Heart right ventricle (tissue), 16 donors: Measurements from ENCODE around the gene TMEM158. TPM values are rescaled to one million over a fixed set of nuclear protein-coding genes. Genes with fewer than 3 reads are reported as not detected.

ENCODE experiments used
- ATAC-seq, 8 donors: fragments of 200-7000 bp; cut with Tn5 transposase; one replicate each; pipeline ENCODE4 v1.9.1; 2020; ENCODE audit warnings: mild to moderate bottlenecking in 8 of 8, moderate library complexity in 8 of 8, moderate number of reproducible peaks in 1 of 8
- DNase-seq, 2 donors: peaks; one replicate each; pipeline ENCODE4 v3.0.0-alpha.2; 2020
- H3K27ac ChIP-seq, 10 donors: fragments of 200-600 bp; sonication (generic) in 2 of 10; one replicate each; pipeline versions ENCODE4 v1.5.0 to v1.8.0; 2020 to 2022; ENCODE audit warnings: mild to moderate bottlenecking in 3 of 10
- H3K27me3 ChIP-seq, 7 donors: fragments of 200-600 bp; one replicate each; pipeline ENCODE4 v1.8.0; 2021 to 2022; ENCODE audit warnings: mild to moderate bottlenecking in 2 of 7
- H3K36me3 ChIP-seq, 9 donors: fragments of 200-600 bp; sonication (generic) in 1 of 9; one replicate each; pipeline versions ENCODE4 v1.5.0 to v1.8.0; 2020 to 2022; ENCODE audit warnings: mild to moderate bottlenecking in 2 of 9
- H3K4me1 ChIP-seq, 9 donors: fragments of 200-600 bp; sonication (generic) in 1 of 9; one replicate each; pipeline versions ENCODE4 v1.5.0 to v1.8.0; 2020 to 2022; ENCODE audit warnings: mild to moderate bottlenecking in 4 of 9
- H3K4me3 ChIP-seq, 10 donors: fragments of 200-600 bp; sonication (generic) in 2 of 10; one replicate each; pipeline versions ENCODE4 v1.5.0 to v1.8.0; 2020 to 2022; ENCODE audit warnings: mild to moderate bottlenecking in 7 of 10, moderate library complexity in 2 of 10
- H3K9me3 ChIP-seq, 11 donors: fragments of 200-600 bp in 10 of 11; sonication (generic) in 2 of 11; one replicate each; pipeline versions ENCODE4 v1.5.0 to v1.8.0; 2013 to 2022; ENCODE audit warnings: mild to moderate bottlenecking in 2 of 11, control low read depth in 1 of 11, moderate library complexity in 1 of 11
- CTCF ChIP-seq, 9 donors: fragments of 200-600 bp; sonication (generic) in 2 of 9; IDR thresholded peaks; one replicate each; pipeline versions ENCODE4 v1.5.0 to v1.8.0; 2021 to 2022; ENCODE audit warnings: antibody characterized with exemption in 9 of 9, mild to moderate bottlenecking in 5 of 9, moderate library complexity in 1 of 9
- WGBS, 2 donors: extraction: QIAGEN DNeasy Blood & Tissue Kit; methylation state at CpG; one replicate each; pipeline ENCODE4 v1.1.7; 2013; ENCODE audit warnings: inconsistent platforms in 1 of 2; 5-methylcytosine and 5-hydroxymethylcytosine counted together
- intact Hi-C, 10 donors: fragments of 100-400 bp; cut with DNase I; formaldehyde crosslinking; loops; one replicate each; pipeline versions ENCODE4 v1.11.1 to v1.14.2; 2022
- polyA plus RNA-seq, 2 donors: library from polyadenylated mRNA; stranded (reverse); fragments of 200-250 nt; gene quantifications; one replicate each; pipeline ENCODE4 v1.2.3, GENCODE V29; 2013
- total RNA-seq, 10 donors: library from RNA; stranded (reverse); fragmentation: NEBNext Ultra II Directional in 3 of 10; extraction: Animal tissue kit (Norgen Biotek cat#: 25700) in 3 of 10; gene quantifications; one replicate each; pipeline versions ENCODE4 v1.2.1 to v1.2.4, GENCODE V29; 2021 to 2023
- donor health status: Arrhythmogenic right ventricular cardiomyopathy.
- donor health status: ischemic (EF 13 %, LVEDD 7.1; RV severe dilation, severe dysfunction).
- donor health status: healthy with polysubstance abuse.
- donor health status: DM: no; HTN: yes; CAD: no.
- donor health status: DM: no; HTN: no; CAD: no.
- donor health status: ischemic (EF 25% LVEDD 6.9; RV normal size, moderate dysfunction).
- donor health status: ischemic (EF 25% LVEDD 5.7; RV mildly dilated, moderate dysfunction).
- donor health status: healthy.
- donor health status: DM: yes; HTN: yes; CAD: no.
- donor health status: Ischemic cardiomyopathy.
- donor health status: ischemic (EF 35%, LVEDD 5.7; RV mildly dilated, moderate dysfunction).
- donor health status: nonischemic (EF 11% LVEDD 7.7; RV severe dilation, severe dysfunction).
- donor health status: DM: yes; HTN: yes; CAD: no.
- donor health status: PGD.
- donor health status: ischemic (EF 29% LVEDD 5.4; RV normal size, mild dysfunction).
- donor health status: nonischemic (EF 23%, LVEDD 6.1; RV moderate dilation, normal function).

TMEM158 gene
- total and polyA plus RNA-seq, 12 donors = 0.32 to 1.0 (median 0.50) TPM

GRCh38 chr3:45227071-45227820, 1.2 kb upstream of the TMEM158 start:
- ATAC-seq = no peak
- TF ChIP-seq CTCF (IDR thresholded peaks at IDR 0.05) = no peak
- 71 to 72% methylated on average over 7 of the region's 7 CpGs for WGBS, 2 donors
- H3K4me1 ChIP-seq = peaks cover 0 to 14% (median 8%) of the 10 kb centered on the region in 9 donors
- H3K27me3 ChIP-seq = peaks cover 0 to 84% (median 66%) of the 10 kb centered on the region in 7 donors
- no peaks in the 10 kb centered on the region for H3K36me3 ChIP-seq
- intact Hi-C loops = loop anchor here in 9 of 10 donors (5.0 to 10.0 kb wide), 6 partner anchors 248 to 428 kb away; no protein-coding TSS in a partner anchor
- H3K9me3 ChIP-seq = no peaks in the 10 kb centered on the region
- no peak overlapping the region for H3K27ac ChIP-seq
- peak overlapping the region in 1 of 10 donors; percentile 60 for H3K4me3 ChIP-seq
- no peak for DNase-seq

GRCh38 chr3:45225465-45226205, 452 bp downstream of the TMEM158 start:
- Histone ChIP-seq H3K36me3 (no peaks in the 10 kb centered on the region), H3K27me3 (peaks cover 0 to 85% (median 70%) of the 10 kb centered on the region in 7 donors), H3K4me3 (peak overlapping the region in 9 of 10 donors; percentile 39 to 60 (median 51)), H3K4me1 (peaks cover 0 to 14% (median 8%) of the 10 kb centered on the region in 9 donors), H3K27ac (no peak overlapping the region), H3K9me3 (no peaks in the 10 kb centered on the region)
- WGBS, 2 donors = 0 to 1% methylated on average over 49 to 131 of the region's 131 CpGs
- intact Hi-C loops = loop anchor here in 9 of 10 donors (5.0 to 10.0 kb wide), 6 partner anchors 249 to 429 kb away; no protein-coding TSS in a partner anchor
- peak in 1 of 2 donors; percentile 23 for DNase-seq
- peak in 1 of 8 donors; percentile 23 for ATAC-seq
- no peak for TF ChIP-seq CTCF (IDR thresholded peaks at IDR 0.05)

- H3K4me3 ChIP-seq = peak overlapping the region in 9 of 10 donors; percentile 34 to 55 (median 48)
- TF ChIP-seq CTCF (IDR thresholded peaks at IDR 0.05) = peak; percentile 26 to 58 (median 54)
- intact Hi-C loops = loop anchor here in 9 of 10 donors (5.0 to 10.0 kb wide), 6 partner anchors 250 to 430 kb away; no protein-coding TSS in a partner anchor
- H3K27me3 ChIP-seq = peaks cover 0 to 84% (median 65%) of the 10 kb centered on the region in 7 donors
- H3K4me1 ChIP-seq = peaks cover 0 to 14% (median 8%) of the 10 kb centered on the region in 9 donors
- no peaks in the 10 kb centered on the region for H3K9me3 ChIP-seq
- no peaks in the 10 kb centered on the region for H3K36me3 ChIP-seq
- WGBS, 2 donors = 0 to 1% methylated on average over 59 to 62 of the region's 62 CpGs
- ATAC-seq (peak; percentile 73 to 87 (median 81)), DNase-seq (peak; percentile 63 to 75)
- H3K27ac ChIP-seq = peak overlapping the region in 1 of 10 donors; percentile 1
These were observed 1.1 kb downstream of the TMEM158 start for GRCh38 chr3:45224824-45225464.
